Retina (tissue), 1 donor: ENCODE results near the gene ASPM.
"Not testable (repeated sequence)": the region's sequence is repeated elsewhere in the genome, so short reads cannot be mapped to it uniquely, and the experiment has no call there.

ENCODE experiments used
- DNase-seq: peaks from one replicate; pipeline ENCODE4 v3.0.0-alpha.2; 2016

Gene ASPM

GRCh38 chr1:197067457-197067818 lies 79.0 kb downstream of the ASPM start:
- DNase-seq: no peak

GRCh38 chr1:197066719-197067456 lies 79.6 kb downstream of the ASPM start, which contains the start of gene F13B:
Gene F13B (minus strand): TSS chr1:197067260. CDS start chr1:197067223, 37 bp downstream.
- DNase-seq: no peak

DNA sequence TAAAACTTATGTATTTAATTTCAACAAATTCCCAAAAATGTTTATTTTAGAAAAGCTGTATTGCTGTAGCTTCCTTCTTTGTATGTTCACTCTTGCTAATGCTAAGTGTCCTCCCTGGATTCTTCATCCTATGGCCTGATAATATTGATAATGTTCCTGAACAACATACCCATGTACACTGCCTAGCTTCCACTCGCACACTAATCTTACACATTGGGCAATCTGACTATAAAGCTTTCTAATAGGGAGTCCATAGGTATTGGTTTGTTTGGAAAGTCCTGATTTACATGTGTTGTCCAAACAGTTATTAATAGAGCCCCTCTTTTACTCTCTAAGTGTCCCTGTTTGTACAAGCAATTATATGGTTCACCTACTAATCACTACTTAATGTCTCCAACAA lies 80.2 kb downstream of the ASPM start:
- no peak for DNase-seq

DNA sequence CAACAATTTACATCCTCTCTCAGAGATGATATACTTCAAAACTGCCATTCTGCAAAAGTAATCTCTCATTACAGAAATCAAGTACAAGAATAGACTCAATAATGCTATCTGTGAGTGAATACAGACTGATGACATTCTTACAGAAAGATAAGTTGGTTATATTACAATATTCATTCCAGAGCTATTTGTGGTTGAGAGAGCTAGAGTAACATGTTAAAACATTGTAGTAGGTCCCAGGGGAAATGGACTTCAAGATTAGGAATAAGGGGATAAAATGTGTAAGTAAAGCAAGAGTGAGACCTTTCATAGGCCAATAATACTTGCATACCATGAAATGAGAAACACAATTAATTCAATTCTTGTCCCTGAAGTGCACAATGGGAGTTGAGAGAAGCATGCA lies 80.9 kb downstream of the ASPM start:
- no peak for DNase-seq

GRCh38 chr1:197063212-197063611 lies 83.3 kb downstream of the ASPM start:
- DNase-seq: no peak

DNA sequence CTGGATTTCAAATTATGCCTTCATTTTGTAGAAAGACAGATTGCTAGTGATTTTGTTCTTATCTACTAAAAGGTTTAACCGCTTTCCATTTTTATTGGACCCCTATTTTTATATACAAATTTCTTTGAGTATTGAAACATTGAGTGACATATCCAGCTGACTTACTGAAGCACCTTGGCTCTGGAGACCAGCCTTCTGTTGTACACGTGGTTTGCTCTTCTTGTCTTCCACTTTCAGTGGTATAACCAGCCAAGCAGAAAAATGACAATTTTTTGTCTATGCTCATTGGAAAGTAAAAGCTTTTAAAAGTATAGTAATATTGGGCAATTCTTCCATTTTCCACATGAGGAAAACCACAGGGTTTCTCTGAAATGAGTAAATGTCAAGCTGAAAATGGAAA lies 83.8 kb downstream of the ASPM start:
- DNase-seq: no peak

GRCh38 chr1:197049100-197049499 lies 97.4 kb downstream of the ASPM start:
- DNase-seq: no peak

- DNase-seq: no peak
Observed at GRCh38 chr1:197042676-197043341, 103.7 kb downstream of the ASPM start.

DNA sequence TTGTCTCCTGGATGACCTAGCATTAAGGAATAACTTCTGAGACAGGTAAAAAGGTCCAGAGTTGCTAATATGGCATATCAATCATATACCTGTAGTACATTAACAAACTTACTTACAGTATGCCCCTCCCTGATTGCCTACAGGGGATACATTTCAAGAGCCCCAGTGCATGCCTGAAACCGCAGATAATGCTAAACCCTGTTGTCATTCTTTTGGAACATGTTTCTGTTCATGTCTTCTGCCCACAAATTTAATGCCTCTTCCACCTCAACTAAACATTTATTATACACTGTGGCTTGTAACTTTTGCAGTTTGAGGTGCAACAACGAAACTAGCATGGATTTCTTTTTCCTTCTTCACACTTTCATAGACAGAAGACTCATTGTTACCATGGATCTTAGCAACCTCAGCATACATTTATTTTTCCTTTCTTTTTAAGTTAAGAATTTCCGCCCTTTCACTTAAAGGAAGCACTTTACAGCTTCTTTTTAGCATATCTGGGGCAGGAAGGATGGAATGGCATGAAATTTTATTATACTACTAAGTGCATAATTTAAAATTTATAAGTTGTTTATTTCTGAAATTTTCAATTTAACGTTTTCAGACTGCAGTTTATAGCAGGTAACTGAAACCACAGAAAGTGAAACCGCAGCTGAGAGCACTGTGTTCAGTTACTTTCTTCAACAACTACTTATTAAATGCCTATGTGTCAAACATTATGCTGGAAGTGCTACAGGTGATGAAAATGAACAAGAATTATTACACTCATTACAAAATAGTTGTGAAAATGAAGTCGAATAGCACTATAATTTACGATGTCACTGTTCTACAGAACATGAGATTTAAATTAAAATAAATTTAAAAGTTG lies 104.7 kb downstream of the ASPM start:
- DNase-seq: no peak

- no peak for DNase-seq
Observed at GRCh38 chr1:197036861-197037260, 109.6 kb downstream of the ASPM start.

GRCh38 chr1:197034631-197035339 lies 111.7 kb downstream of the ASPM start:
- not testable (repeated sequence) for DNase-seq
